ENCODE data around the gene BRD9.

DNA sequence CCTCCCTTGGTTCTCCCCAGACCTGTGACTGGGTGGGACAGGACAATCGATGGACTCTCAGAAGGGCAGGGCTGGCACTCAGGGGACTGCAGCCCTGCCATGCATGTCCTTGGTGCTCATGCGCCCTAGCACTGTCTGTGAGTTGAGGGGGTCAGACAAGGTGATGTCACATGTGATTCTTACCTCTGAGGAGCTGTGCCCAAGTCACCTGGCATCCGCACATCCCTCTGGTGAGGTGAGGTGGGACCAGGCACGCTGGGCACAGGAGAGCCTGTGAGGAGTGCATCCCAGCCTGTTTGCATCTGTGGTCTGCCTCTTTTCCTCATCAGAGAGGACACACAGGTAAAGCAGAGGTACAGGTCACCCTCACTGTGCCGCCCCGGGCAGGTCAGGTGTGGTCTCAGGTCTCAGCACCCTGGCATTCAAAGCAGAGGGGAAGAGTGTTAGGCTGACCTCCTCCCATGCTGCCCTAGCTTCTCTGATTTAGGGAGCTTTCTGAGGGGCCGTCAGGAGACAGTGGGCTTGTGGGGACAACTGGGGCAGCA lies 14.8 kb upstream of the BRD9 start:
- TF ChIP-seq CREM (IDR thresholded peaks at IDR 0.05) (no peak), CREM (CRISPR knock-in tag; IDR thresholded peaks at IDR 0.05) (no peak), CTCF (CRISPR knock-in tag; IDR thresholded peaks at IDR 0.05) (no peak), KDM4B (CRISPR knock-in tag; IDR thresholded peaks at IDR 0.05) (no peak), MYC (CRISPR knock-in tag; IDR thresholded peaks at IDR 0.05; ENCODE audit: borderline replicate concordance) (no peak), DPF2 (CRISPR knock-in tag; IDR thresholded peaks at IDR 0.05; ENCODE audit: borderline replicate concordance, low read depth) (no peak), ZNF644 (CRISPR knock-in tag; IDR thresholded peaks at IDR 0.05; ENCODE audit: low read depth) (no peak), CHD4 (IDR thresholded peaks at IDR 0.05; ENCODE audit: borderline replicate concordance, low read length) (no peak), ARNT (IDR thresholded peaks at IDR 0.05) (no peak), TBL1XR1 (IDR thresholded peaks at IDR 0.05; ENCODE audit: borderline replicate concordance, low read length, partially characterized antibody) (no peak), SIN3A (IDR thresholded peaks at IDR 0.05; ENCODE audit: borderline replicate concordance, low read depth, low read length) (no peak), ATF5 (CRISPR knock-in tag; IDR thresholded peaks at IDR 0.05; ENCODE audit: low read depth) (no peak)
- TF ChIP-seq, protein P1, sequence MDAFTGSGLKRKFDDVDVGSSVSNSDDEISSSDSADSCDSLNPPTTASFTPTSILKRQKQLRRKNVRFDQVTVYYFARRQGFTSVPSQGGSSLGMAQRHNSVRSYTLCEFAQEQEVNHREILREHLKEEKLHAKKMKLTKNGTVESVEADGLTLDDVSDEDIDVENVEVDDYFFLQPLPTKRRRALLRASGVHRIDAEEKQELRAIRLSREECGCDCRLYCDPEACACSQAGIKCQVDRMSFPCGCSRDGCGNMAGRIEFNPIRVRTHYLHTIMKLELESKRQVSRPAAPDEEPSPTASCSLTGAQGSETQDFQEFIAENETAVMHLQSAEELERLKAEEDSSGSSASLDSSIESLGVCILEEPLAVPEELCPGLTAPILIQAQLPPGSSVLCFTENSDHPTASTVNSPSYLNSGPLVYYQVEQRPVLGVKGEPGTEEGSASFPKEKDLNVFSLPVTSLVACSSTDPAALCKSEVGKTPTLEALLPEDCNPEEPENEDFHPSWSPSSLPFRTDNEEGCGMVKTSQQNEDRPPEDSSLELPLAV (CRISPR knock-in tag; conservative IDR thresholded peaks at IDR 0.05; ENCODE audit: low read depth): no peak

All from HepG2 (cell line).